GM12864 (cell line): ENCODE results near the gene ZNF701.
"Not testable (repeated sequence)": the region's sequence is repeated elsewhere in the genome, so short reads cannot be mapped to it uniquely, and the experiment has no call there.

Source experiments
- DNase-seq: peaks from one replicate; pipeline ENCODE4 v3.0.0-alpha.2; 2011; ENCODE audit warnings: low read depth
- H3K4me3 ChIP-seq: 2 replicates; pipeline ENCODE4 v1.5.1; 2011; ENCODE audit warnings: mild to moderate bottlenecking, low read depth, low read length, control low read depth
- CTCF ChIP-seq: IDR thresholded peaks from 2 replicates; pipeline ENCODE4 v1.5.1; 2011; ENCODE audit warnings: low read depth, mild to moderate bottlenecking, moderate library complexity, low read length, control low read depth, inconsistent platforms; ENCODE audit errors: missing control alignments

The ZNF701 gene

GRCh38 chr19:52601025-52601973, 31.2 kb downstream of the ZNF701 start:
- H3K4me3 ChIP-seq: peak overlapping the region; percentile 69
- TF ChIP-seq CTCF: peak; percentile 19
- peak; percentile 53 for DNase-seq

GRCh38 chr19:52601974-52602366, 31.9 kb downstream of the ZNF701 start:
- peak overlapping the region; percentile 69 for H3K4me3 ChIP-seq
- DNase-seq: not testable (repeated sequence)

GRCh38 chr19:52602941-52603340, 32.9 kb downstream of the ZNF701 start:
- no peak overlapping the region for H3K4me3 ChIP-seq
- TF ChIP-seq CTCF: no peak
- no peak for DNase-seq

- no peak for DNase-seq
- no peak overlapping the region for H3K4me3 ChIP-seq
- no peak for TF ChIP-seq CTCF
Observed at GRCh38 chr19:52603558-52604207, 33.6 kb downstream of the ZNF701 start.

GRCh38 chr19:52613299-52613906, 43.3 kb downstream of the ZNF701 start:
- no peak overlapping the region for H3K4me3 ChIP-seq
- no peak for TF ChIP-seq CTCF
- DNase-seq: no peak

GRCh38 chr19:52621376-52621775, 51.3 kb downstream of the ZNF701 start:
- H3K4me3 ChIP-seq: no peak overlapping the region
- DNase-seq: no peak
- no peak for TF ChIP-seq CTCF

GRCh38 chr19:52622261-52622660, 52.2 kb downstream of the ZNF701 start:
- H3K4me3 ChIP-seq: no peak overlapping the region
- TF ChIP-seq CTCF: no peak

More at GRCh38 chr19:52622261-52622660, 52.2 kb downstream of the ZNF701 start:
- DNase-seq: no peak
